Stimulated activated CD4-positive, alpha-beta T cell treated with anti-CD3 and anti-CD28 coated beads, Interleukin-15, amount 100 ng/mL, for 1 hour (primary cell): ENCODE data around the gene LYPD8.
"Not testable (repeated sequence)": the region's sequence is repeated elsewhere in the genome, so short reads cannot be mapped to it uniquely, and the experiment has no call there.

Source experiments
- DNase-seq, 2 donors: peaks; one replicate each; pipeline ENCODE4 v3.0.0-alpha.2; 2020; ENCODE audit warnings: low read depth in 1 of 2, low spot score in 1 of 2

The LYPD8 gene, protein sequence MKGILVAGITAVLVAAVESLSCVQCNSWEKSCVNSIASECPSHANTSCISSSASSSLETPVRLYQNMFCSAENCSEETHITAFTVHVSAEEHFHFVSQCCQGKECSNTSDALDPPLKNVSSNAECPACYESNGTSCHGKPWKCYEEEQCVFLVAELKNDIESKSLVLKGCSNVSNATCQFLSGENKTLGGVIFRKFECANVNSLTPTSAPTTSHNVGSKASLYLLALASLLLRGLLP

DNA sequence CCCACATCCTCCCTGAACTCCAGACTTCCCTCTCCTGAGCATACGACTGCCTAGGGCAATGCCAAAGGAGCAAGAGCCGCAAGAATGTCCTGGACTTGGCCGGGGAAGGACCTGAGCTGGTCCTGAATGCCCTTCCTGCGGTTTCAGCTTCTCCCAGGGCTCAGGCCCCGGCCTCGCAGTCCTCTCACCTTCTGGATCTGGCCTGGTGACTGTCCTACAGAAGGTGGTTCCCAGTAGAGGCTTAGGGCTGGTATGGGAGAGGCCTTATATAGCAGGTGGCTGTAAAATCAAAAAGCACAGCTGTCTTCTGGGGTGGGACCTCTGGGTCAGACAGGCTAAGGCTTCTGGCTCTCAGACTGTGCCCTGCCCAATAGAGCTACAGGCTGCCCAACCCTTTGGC, at the start of gene LYPD8:
Gene LYPD8 (minus strand): TSS at position 243 of the 400 bp plus-strand sequence. CDS start 4,678 bp downstream, outside the sequence.
- DNase-seq, result no peak

DNA sequence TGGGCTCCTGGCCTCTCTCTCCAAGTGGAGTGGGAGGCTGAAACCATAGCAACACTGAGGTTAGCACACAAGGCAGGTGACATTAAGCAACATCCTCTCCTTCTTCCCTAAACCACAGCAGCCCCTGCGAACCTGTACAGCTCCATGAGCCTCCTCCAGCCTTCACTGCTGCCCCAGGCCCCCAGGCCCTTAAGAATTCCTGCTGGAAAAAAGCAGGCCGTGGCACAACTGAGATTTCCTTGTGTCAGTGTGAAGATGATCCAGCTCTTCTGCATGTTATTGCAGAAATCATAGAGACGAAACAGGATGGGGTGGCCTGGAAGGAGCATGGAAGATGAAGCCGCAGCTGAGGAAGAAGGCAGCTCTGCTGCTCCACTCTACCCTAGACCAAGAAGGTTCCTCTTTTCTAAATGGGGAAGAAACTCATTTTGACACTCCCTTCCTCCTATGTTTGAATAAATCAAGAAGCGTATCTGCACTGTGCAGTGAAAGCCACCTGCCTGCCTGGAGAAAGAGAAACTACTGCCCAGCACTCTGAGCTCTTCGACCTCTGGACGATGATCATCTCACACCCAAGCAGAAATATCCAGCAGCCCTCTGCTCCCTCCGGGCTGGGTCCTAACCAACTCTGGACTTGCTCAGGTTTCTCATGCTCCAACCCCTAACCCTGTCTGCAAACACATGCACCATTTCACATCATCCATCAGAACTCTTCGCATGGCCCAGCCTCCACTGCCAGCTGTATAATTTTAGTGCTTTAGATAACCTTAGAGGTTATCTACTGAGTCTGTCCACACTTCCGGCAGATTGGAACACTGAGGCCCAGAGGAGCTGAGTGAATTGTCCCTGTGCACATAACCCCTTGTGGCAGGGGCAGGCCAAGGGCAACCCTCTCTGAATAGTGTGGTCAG, 49.5 kb upstream of the LYPD8 start:
- DNase-seq, result no peak

DNA sequence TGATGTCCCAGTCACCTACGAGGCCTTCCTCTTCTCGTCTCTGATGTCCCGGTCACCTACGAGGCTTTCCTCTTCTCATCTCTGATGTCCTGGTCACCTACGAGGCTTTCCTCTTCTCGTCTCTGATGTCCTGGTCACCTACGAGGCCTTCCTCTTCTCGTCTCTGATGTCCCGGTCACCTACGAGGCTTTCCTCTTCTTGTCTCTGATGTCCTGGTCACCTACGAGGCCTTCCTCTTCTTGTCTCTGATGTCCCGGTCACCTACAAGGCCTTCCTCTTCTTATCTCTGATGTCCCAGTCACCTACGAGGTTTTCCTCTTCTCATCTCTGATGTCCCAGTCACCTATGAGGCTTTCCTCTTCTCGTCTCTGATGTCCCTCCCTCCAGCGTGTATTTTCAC, 47.9 kb upstream of the LYPD8 start:
- DNase-seq, result not testable (repeated sequence)

DNA sequence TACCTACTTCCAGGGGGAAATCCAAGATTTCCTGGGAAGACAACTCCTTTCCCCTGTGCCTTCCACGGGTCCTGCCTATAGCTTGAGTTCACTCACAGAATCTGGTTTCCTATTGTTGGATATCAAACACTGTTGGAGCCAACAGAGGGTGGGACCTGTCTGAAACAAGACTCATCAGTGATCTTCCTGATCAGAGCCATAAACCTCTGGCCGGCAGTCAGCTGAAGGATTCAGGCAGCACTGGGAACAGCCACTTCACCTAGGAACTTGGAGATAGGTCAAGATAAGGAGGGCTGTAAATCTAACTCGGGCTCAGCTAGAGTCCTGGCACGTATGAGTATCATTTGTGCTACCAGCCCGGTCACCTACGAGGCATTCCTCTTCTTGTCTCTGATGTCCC, 46.9 kb upstream of the LYPD8 start:
- no peak for DNase-seq

DNA sequence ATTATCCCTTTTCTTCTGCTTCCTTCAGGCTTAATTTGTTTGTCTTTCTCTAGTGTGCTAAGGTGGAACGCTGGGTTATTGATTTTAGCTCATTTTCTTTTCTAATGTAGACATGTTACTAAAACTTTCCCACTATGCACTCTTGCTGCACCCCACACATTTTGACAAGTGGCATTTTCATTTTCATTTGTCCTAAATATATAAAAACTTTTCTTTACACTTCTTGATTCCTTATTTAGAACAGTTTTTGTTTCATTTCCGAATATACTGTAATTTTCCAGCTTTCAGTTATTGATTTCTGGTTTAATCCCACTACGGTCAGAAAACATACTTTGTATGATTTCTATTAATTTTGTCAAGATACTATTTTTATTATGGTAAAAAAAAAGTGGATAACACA, 44.9 kb upstream of the LYPD8 start:
- DNase-seq, result no peak

DNA sequence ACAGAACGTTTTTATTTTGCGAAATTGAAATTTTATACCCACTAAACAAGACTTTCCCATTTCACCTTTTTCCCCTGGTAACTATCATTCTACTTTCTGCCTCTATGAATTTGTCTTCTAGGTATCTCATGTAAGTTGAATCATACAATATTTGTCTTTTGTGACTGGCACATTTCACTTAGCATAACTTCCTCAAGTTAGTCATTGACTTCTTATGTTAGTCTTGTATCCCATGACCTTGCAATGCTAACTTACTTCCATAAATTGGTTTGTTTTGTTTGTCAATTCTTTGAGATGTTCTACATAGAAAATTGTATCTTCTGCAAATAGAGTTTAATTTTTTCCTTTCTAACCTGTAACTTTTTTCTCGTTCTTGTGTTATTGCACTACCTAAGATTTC, 43.2 kb upstream of the LYPD8 start:
- DNase-seq, result no peak

DNA sequence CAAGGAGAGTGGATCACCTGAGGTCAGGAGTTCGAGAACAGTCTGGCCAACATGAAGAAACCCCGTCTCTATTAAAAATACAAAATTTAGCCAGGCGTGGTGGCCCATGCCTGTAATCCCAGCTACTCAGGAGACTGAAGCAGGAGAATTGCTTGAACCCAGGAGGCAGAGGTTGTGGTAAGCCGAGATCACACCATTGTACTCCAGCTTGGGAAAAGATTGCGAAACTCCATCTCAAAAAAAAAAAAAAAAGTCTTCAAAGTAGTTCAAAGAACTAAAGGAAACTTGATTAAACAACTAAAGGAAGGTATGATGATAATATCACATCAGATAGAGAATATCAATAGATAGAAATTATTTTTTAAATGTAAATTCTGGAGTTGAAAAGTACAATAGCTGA, 39.1 kb upstream of the LYPD8 start:
- not testable (repeated sequence) for DNase-seq

DNA sequence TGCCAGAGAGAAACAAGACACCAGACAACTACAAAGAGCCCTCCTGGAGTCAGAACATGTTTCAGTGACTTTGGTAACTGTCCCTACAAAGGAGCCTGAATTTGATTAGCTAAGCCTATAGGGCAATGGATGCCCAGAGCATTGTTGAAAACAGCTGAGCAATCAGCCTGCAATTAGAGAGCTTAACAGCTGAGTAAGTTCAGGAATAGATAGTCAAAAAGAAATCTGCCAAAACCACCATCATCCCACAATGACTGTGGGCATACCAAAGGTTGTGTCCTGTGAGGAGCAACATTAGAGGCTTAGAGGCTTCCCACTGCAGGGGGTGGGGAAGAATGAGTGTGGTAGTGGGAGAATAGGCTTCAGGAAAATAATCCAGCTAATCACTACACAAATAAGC, 38.0 kb upstream of the LYPD8 start:
- DNase-seq, result no peak

DNA sequence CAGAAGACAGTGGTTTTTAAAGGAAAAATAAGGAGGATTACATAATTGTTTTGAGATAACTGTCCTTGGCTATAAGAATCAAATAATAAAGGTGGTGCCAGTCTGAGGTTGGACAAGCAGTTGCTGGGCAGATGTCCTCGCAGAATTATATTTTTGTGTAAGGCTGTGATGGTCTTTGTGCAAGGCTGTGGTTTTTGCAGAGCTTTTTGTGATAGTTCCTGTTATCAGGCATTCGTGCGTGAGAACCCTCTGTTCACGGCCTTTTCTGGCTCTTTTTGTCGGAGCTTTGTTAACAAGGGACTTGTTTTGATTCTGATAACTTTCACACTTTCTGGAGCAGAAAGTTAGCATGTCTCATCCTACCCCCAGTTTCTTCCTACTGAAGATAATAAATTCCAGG, 36.8 kb upstream of the LYPD8 start:
- DNase-seq, result no peak

DNA sequence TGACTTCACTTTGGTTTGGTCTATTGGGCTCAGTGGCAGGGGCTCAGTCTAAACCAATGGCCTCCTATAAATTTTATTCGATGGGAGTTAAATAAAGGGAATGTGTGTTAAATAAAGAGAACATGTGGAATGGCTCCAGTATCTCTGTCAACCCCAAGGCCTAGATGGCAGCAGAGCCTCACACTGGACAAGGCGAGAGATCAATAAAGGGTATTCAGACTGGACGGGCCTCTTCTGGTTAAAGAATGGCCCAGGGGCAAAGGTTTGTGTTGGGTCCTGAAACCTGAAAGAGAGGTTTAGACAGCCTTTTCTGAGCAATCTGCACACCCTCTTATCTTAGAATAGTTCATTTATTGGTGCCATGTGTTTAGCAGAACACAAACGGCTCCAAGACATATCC, 35.5 kb upstream of the LYPD8 start:
- DNase-seq, result no peak

DNA sequence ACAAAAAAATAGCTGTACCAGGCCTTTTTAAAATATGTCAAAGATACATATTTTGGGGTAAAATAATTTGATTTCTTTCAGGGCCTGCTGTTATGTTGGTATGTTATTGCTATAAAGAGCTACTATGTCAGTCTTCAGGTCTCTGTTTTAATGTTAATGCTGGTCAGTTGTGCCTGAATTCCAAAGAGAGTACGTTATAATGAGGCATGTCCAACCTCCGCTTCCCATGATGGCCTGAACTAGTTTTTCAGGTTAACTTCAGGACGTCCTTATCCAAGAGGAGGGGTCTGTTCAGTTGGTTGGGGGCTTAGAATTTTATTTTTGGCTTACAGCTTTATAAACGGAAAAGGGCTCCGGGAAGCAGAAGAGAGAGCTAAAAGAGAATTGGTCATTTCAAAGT, 34.9 kb upstream of the LYPD8 start:
- DNase-seq, result no peak

DNA sequence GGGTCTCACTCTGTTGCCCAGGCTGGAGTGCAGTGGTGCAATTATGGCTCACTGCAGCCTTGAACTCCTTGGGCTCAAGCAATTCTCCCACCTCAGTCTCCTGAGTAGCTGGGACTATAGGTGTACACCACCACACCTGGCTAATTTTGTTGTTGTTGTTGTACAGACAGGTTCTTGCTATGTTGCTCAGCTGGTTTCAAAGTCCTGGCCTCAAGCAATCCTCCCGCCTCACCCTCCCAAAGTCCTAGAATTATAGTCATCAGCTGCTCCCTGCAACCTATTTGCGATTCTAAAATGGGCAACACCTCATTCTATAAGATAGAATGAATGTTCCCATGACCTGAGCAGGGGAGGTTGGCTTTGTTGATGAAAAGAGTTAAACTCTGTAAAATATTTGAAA, 33.8 kb upstream of the LYPD8 start:
- DNase-seq, result not testable (repeated sequence)

DNA sequence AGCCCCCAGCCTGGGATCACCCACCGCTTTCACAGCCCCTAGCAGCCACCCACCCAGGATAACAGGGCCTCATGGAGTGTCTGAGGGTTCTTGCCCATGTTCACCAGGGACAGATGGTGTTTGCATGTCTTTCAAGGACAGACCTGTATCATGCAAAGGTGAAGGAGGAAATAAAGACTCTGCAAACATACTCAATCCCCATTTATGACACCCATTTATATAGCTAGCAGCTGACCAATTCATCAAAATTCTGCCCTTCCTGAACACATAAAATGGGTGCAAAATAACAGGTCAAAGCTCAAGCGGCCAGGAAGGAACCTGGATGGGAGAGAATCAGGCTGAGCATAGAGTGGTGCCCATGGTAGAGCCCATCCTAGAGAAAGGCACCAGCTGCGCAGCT, 32.8 kb upstream of the LYPD8 start:
- no peak for DNase-seq

DNA sequence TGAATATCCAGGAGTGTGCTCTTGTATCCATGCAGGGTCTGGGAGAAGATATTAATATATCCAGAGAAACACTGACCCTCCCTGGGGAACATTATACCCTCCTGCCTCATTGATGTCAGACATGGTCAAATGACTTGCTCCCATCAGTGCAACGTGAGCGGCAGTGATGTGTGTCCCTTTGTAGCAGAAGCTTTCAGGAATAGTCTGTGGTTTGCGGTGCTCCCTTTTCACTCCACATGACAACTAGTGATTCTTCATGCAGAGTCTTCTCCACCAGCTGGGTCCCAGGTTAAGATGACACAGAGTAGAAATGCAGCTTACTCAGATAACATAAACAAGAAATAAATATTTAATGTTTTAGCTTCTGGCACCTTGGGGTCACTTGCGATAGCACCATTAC, 31.9 kb upstream of the LYPD8 start:
- no peak for DNase-seq

DNA sequence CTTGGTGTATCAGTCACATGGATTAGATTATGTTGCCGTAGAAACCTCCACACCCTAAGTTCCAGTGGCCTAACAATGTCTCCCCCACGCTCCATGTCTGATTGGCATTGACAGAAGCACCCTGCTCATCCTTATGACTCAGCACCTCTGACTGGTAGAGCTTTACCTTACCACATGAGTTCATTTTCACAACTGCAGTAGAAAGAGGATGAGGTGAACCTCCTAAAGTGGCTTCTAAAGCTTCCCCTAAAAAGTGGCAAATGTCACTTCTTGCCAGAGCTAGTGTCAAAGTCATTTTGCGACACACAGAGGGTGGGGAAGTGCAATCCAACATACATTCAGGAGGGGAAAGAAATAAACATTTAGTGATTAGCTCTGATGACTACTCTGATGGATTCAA, 30.6 kb upstream of the LYPD8 start:
- DNase-seq, result no peak

DNA sequence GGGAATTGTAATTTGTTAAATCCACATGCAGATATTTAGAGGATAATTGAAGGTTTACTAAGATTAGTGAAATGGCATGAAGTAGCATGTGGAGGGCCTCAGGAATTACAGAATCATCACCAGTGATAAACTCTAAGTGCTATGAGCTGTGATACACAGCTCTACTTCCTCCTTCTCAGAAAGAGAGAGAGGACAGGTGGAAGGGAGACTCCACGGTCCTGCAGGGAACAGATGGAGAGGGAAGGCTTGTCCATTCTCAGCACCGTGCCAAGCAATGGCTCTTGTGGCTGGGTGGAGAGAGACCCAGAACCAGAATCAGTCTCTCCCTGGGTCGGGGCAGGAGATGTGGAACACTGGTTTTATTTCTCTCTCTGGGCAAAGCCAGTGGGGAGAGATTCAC, 27.8 kb upstream of the LYPD8 start:
- no peak for DNase-seq

DNA sequence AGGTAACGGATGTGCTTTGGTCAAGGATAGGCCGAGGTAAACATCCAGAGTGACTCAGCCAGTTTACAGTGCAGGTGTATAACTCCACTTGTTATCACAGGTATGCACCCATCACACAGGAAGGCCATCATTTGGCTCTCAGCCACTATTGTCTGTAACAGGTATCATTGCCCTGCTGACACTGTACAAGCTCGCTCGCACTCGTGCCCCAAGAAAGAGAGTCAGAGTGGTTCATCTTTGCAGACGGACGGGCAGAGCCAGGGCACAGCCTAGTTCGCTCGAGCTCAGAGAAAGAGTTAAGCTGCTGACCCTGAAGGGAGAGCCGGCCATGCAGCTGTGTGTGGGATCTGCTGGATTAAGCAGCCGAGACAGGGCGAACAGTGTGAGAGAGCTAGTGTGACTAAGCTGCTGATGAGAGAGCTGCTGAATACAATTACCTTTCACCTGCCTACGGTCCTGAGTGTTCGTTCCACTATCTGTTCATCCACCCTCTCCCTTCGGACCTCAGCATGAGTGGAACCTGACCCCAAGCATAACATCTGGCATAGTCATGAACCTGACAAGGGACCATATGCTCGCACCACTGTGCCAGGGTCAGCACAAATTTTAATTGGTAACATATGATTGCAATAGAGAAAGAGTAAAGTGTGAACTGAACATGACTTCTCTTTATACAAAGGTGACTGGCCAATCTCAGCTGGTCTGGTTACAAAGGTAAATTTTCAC, 27.0 kb upstream of the LYPD8 start:
- no peak for DNase-seq

DNA sequence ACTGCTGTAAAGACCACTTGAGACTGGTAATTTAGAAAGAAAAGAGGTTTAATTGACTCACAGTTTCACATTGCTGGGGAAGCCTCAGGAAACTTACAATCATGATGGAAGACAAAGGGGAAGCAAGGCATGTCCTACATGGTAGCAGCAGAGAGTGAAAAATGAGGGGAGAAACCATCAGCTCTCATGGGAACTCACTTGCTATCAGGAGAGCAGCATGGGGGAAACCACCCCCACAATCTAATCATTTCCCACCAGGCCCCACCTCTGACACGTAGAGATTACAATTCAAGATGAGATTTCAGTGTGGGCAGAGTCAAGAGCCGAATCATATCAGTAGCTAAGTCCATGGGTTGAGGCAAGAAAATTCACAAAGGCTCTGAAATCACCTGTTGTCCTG, 23.8 kb upstream of the LYPD8 start:
- no peak for DNase-seq

DNA sequence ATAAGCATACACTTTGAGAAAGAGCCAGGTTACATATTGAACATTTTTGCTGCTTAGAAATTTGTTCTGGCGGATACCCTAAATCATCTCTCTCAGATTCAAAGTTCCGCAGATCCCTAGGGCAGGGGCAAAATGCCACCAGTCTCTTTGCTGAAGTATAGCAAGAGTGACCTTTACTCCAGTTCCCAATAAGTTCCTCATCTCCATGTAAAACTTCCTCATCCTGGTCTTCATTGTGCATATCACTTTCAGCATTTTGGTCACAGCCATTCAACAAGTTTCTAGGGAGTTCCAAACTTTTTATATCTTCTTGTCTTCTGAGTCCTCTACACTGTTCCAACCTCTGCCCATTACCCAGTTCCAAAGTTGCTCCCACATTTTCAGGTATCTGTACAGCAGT, 23.3 kb upstream of the LYPD8 start:
- no peak for DNase-seq

DNA sequence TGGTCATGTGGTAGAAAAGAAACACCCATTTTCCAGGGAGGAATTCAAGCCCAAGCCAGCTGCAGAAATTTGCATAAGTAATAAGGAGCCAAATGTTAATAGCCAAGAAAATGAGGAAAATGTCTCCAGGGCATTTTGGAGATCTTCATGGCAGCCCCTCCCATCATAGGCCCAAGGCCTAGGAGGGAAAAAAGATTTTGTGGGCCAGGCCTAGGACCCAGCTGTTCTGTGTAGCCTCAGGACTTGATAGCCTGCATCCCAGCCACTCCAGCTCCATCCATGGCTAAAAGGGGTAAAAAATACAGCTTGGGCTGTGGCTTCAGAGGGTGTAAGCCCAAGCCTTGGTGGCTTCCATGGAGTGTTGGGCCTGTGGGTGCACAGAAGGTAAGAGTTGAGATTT, 21.4 kb upstream of the LYPD8 start:
- no peak for DNase-seq

DNA sequence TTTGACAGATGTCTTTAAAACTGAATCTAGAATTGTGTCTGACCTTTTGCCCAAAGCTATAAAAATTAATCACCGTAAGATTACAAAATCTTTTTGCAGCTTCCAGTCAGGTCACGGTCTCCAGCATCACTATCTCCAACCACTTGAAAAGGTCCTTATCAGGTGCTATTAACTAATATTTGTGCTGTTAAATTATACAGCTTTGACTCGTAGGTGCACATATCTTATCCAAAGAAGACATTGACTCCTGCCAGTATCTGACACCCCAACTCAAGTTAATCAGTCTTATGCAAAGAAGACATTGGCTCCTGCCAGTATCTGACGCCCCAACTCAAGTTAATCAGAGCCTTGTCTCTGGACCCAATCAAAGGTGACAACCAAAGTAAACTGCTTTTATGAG, 19.9 kb upstream of the LYPD8 start:
- DNase-seq, result no peak

DNA sequence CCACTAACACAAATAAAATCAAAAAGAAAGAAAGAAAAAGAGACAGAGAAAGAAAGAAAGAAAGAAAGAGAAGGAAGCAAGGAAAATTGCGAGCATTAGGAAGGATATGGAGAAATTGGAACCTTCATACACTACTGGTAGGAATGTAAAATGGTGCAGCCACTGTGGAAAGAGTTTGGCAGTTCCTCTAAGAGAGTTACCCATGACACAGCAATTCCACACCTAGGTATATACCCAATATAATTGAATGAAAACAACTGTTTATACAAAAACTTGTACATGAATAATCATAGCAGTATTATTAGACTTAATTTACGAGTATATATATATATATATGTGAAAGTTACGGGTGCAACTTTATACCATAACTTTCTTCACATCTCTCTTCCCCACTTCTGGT, 4.1 kb upstream of the LYPD8 start:
- DNase-seq, result no peak
